ENCODE measurements around the gene SLC12A2. TPM values are rescaled to one million over a fixed set of nuclear protein-coding genes. Genes with fewer than 3 reads are reported as not detected.

SLC12A2 gene
- total RNA-seq, 3 donors from 2014 or later (not counting 1 experiment from before 2014, with no cell fraction given): 14.3 to 18.1 (median 17.4) TPM

DNA sequence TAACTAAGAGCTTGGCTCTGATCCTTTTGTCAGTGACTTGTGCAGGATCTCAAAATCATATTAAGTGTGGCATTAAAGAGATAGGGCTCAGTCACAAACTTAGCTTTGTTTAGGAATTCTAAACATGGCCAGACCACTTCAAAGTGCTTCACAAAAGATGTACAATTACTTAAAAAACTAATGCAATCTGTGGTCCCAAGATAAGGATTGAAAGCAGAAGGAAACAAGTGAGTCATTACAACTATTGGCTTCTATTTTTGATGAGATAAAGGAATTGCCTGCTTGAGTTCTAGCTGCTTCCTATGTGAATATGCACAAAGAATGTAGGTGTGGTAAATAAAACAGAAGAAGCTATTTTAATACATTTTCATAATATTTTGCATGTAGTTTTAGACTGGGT is 44.9 kb upstream of the SLC12A2 start:
- Histone ChIP-seq H3K27ac (ENCODE audit: low read length) (no peak overlapping the region), H3K27me3 (ENCODE audit: control insufficient read depth, insufficient read depth, low read length) (no peaks in the 10 kb centered on the region), H3K36me3 (ENCODE audit: control insufficient read depth, insufficient read depth, low read length) (no peaks in the 10 kb centered on the region), H3K4me1 (ENCODE audit: control insufficient read depth, insufficient read depth, low read length) (no peaks in the 10 kb centered on the region), H3K9me3 (ENCODE audit: control insufficient read depth, insufficient read depth, low read length) (no peaks in the 10 kb centered on the region), H3K4me3 (ENCODE audit: low read length) (no peak overlapping the region)
- no peak overlapping the region for H3K27ac Mint-ChIP-seq
- H3K4me3 Mint-ChIP-seq: no peak overlapping the region
- no peaks in the 10 kb centered on the region for H3K27me3 Mint-ChIP-seq (ENCODE audit: low read depth in 2 of 2)
- intact Hi-C loops (cut with micrococcal nuclease): no loop called here
- H3K9me3 Mint-ChIP-seq: no peaks in the 10 kb centered on the region
- peaks cover 7% of the 10 kb centered on the region in 2 donors for H3K4me1 Mint-ChIP-seq
- TF ChIP-seq, protein P1, sequence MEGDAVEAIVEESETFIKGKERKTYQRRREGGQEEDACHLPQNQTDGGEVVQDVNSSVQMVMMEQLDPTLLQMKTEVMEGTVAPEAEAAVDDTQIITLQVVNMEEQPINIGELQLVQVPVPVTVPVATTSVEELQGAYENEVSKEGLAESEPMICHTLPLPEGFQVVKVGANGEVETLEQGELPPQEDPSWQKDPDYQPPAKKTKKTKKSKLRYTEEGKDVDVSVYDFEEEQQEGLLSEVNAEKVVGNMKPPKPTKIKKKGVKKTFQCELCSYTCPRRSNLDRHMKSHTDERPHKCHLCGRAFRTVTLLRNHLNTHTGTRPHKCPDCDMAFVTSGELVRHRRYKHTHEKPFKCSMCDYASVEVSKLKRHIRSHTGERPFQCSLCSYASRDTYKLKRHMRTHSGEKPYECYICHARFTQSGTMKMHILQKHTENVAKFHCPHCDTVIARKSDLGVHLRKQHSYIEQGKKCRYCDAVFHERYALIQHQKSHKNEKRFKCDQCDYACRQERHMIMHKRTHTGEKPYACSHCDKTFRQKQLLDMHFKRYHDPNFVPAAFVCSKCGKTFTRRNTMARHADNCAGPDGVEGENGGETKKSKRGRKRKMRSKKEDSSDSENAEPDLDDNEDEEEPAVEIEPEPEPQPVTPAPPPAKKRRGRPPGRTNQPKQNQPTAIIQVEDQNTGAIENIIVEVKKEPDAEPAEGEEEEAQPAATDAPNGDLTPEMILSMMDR (IDR thresholded peaks at IDR 0.05): no peak
- H3K36me3 Mint-ChIP-seq: no peaks in the 10 kb centered on the region
- DNase-seq: no peak
- no peak for ATAC-seq

DNA sequence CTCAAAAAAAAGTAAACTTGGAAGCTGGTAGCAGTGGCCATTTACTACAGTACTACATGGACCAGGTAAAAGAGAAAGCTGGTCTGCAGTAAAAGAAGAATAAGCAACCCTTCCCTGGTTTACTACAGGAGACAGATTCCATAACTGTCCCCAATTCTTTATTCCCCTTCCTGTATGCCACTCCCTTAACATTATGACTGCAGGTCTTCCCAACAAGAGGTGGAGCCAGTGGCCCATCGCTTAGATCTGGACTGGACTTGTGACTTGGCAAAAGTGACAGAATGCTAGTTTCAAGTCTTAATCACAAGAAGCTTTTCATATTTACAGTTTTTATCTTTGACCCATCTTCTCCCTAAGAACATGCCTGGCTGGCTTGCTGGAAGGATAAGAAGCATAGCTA is 42.6 kb upstream of the SLC12A2 start:
- 95% methylated on average over 1 of the region's 1 CpG for WGBS (ENCODE audit: insufficient coverage)
- no peak overlapping the region for H3K27ac Mint-ChIP-seq

DNA sequence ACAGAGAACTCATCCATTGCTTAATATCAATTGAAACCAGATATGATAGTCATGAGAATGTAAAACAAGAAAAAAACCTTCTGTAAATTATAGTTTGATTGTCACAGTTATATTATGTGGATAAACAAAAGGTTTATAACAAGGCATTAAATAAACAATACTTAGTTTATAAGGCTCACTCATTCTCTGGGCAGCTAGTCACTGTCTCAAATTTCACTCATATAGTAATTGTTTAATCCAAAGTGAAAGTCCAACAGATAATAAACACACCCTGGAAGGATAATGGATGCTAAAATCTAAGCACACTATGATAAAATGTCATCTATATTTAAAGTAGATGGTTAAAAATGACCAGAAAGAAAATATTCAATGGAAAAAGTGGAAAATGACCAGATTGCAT is 30.8 kb upstream of the SLC12A2 start:
- H3K27ac ChIP-seq (ENCODE audit: low read length): no peak overlapping the region
- H3K36me3 Mint-ChIP-seq: no peaks in the 10 kb centered on the region
- H3K27me3 Mint-ChIP-seq (ENCODE audit: low read depth in 2 of 2): no peaks in the 10 kb centered on the region
- H3K27ac Mint-ChIP-seq: no peak overlapping the region
- no peaks in the 10 kb centered on the region for H3K36me3 ChIP-seq (ENCODE audit: control insufficient read depth, insufficient read depth, low read length)
- H3K4me1 Mint-ChIP-seq: peaks cover 0 to 5% of the 10 kb centered on the region in 2 donors
- DNase-seq (no peak), ATAC-seq (no peak)
- intact Hi-C loops (cut with micrococcal nuclease): no loop called here
- no peak overlapping the region for H3K4me3 Mint-ChIP-seq
- H3K4me3 ChIP-seq (ENCODE audit: low read length): no peak overlapping the region
- TF ChIP-seq, protein P1 (IDR thresholded peaks at IDR 0.05): no peak
- no peaks in the 10 kb centered on the region for H3K9me3 Mint-ChIP-seq
- no peaks in the 10 kb centered on the region for H3K9me3 ChIP-seq (ENCODE audit: control insufficient read depth, insufficient read depth, low read length)
- H3K4me1 ChIP-seq (ENCODE audit: control insufficient read depth, insufficient read depth, low read length): no peaks in the 10 kb centered on the region
- H3K27me3 ChIP-seq (ENCODE audit: control insufficient read depth, insufficient read depth, low read length): no peaks in the 10 kb centered on the region

More for the DNA sequence above, 42.6 kb upstream of the SLC12A2 start:
- no peaks in the 10 kb centered on the region for H3K27me3 Mint-ChIP-seq (ENCODE audit: low read depth in 2 of 2)
- no peaks in the 10 kb centered on the region for H3K4me1 ChIP-seq (ENCODE audit: control insufficient read depth, insufficient read depth, low read length)
- no peaks in the 10 kb centered on the region for H3K27me3 ChIP-seq (ENCODE audit: control insufficient read depth, insufficient read depth, low read length)
- peaks cover 0 to 9% of the 10 kb centered on the region in 2 donors for H3K4me1 Mint-ChIP-seq
- DNase-seq: no peak
- intact Hi-C loops (cut with micrococcal nuclease): no loop called here
- no peaks in the 10 kb centered on the region for H3K9me3 Mint-ChIP-seq
- H3K36me3 Mint-ChIP-seq: no peaks in the 10 kb centered on the region
- H3K4me3 ChIP-seq (ENCODE audit: low read length): no peak overlapping the region
- H3K4me3 Mint-ChIP-seq: no peak overlapping the region
- no peak overlapping the region for H3K27ac ChIP-seq (ENCODE audit: low read length)
- ATAC-seq: no peak
- no peaks in the 10 kb centered on the region for H3K36me3 ChIP-seq (ENCODE audit: control insufficient read depth, insufficient read depth, low read length)
- H3K9me3 ChIP-seq (ENCODE audit: control insufficient read depth, insufficient read depth, low read length): no peaks in the 10 kb centered on the region
- TF ChIP-seq, protein P1 (IDR thresholded peaks at IDR 0.05): no peak

DNA sequence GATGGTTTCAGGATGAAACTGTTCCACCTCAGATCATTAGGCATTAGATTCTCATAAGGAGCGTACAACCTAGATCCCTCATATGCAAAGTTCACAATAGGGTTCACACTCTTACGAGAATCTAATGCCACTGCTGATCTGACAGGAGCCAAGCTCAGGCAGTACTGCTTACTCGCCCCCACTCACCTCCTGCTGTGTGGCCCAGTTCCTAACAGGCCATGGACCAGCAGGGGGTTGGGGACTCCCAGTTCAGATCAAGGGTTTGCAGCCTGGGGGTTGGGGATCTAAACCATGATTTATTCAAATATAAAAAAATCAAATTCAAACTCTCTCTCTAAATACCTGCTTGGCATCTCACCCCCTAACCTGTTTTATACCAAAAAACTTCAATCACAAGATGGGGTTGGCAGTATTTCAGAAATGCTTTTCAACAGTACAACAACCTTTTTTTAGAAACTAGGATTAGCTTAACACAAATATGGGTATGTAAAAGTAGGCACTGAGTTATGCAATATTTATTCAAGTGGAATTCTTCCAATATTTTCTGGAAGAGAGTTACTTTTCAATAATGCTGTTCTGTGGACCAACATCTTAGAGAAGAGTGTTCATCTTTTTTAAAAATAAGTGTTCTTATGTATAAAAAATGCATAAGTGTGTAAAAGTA is 30.1 kb upstream of the SLC12A2 start:
- no peaks in the 10 kb centered on the region for H3K4me1 ChIP-seq (ENCODE audit: control insufficient read depth, insufficient read depth, low read length)
- H3K27ac Mint-ChIP-seq: no peak overlapping the region
- intact Hi-C loops (cut with micrococcal nuclease): no loop called here
- H3K27me3 ChIP-seq (ENCODE audit: control insufficient read depth, insufficient read depth, low read length): no peaks in the 10 kb centered on the region
- no peaks in the 10 kb centered on the region for H3K36me3 Mint-ChIP-seq
- no peak overlapping the region for H3K4me3 Mint-ChIP-seq
- H3K4me3 ChIP-seq (ENCODE audit: low read length): no peak overlapping the region
- no peaks in the 10 kb centered on the region for H3K4me1 Mint-ChIP-seq
- no peaks in the 10 kb centered on the region for H3K27me3 Mint-ChIP-seq (ENCODE audit: low read depth in 2 of 2)
- H3K27ac ChIP-seq (ENCODE audit: low read length): no peak overlapping the region
- TF ChIP-seq, protein P1 (IDR thresholded peaks at IDR 0.05): no peak
- 97% methylated on average over 3 of the region's 3 CpGs for WGBS (ENCODE audit: insufficient coverage)
- ATAC-seq (no peak), DNase-seq (no peak)
- H3K36me3 ChIP-seq (ENCODE audit: control insufficient read depth, insufficient read depth, low read length): no peaks in the 10 kb centered on the region
- H3K9me3 ChIP-seq (ENCODE audit: control insufficient read depth, insufficient read depth, low read length): no peaks in the 10 kb centered on the region
- no peaks in the 10 kb centered on the region for H3K9me3 Mint-ChIP-seq
